ENCODE measurements around the gene EHBP1L1.

Gene EHBP1L1

DNA sequence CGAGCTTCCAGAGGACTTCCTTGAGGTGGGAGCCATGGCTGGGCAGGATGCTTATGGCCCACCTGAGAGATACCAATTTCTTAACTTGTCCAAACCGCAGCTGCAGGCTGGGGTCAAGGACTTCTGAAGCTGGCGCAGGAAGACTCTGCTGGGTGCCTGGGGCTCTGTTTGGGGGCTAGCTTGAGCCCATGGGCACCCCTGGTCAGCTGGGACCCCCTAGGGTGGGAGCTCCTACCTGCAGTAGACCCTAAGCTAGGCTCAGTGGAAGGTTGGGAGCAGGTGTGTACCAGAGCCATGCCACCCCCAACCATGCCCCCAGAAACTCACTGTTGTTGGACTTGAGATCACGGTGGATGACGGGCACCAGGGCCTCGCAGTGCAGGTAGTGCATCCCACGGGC is 36.8 kb downstream of the EHBP1L1 start:
- TF ChIP-seq ZNF70 (CRISPR knock-in tag; IDR thresholded peaks at IDR 0.05) (no peak), ZC3H10 (CRISPR knock-in tag; IDR thresholded peaks at IDR 0.05) (no peak), ZNF8 (CRISPR knock-in tag; IDR thresholded peaks at IDR 0.05) (no peak), TCF4 (CRISPR knock-in tag; IDR thresholded peaks at IDR 0.05; ENCODE audit: borderline replicate concordance) (no peak), ZFP3 (CRISPR knock-in tag; IDR thresholded peaks at IDR 0.05) (no peak)
- TF ChIP-seq, protein P1, sequence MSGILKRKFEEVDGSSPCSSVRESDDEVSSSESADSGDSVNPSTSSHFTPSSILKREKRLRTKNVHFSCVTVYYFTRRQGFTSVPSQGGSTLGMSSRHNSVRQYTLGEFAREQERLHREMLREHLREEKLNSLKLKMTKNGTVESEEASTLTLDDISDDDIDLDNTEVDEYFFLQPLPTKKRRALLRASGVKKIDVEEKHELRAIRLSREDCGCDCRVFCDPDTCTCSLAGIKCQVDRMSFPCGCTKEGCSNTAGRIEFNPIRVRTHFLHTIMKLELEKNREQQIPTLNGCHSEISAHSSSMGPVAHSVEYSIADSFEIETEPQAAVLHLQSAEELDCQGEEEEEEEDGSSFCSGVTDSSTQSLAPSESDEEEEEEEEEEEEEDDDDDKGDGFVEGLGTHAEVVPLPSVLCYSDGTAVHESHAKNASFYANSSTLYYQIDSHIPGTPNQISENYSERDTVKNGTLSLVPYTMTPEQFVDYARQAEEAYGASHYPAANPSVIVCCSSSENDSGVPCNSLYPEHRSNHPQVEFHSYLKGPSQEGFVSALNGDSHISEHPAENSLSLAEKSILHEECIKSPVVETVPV (CRISPR knock-in tag; IDR thresholded peaks at IDR 0.05) = no peak

DNA sequence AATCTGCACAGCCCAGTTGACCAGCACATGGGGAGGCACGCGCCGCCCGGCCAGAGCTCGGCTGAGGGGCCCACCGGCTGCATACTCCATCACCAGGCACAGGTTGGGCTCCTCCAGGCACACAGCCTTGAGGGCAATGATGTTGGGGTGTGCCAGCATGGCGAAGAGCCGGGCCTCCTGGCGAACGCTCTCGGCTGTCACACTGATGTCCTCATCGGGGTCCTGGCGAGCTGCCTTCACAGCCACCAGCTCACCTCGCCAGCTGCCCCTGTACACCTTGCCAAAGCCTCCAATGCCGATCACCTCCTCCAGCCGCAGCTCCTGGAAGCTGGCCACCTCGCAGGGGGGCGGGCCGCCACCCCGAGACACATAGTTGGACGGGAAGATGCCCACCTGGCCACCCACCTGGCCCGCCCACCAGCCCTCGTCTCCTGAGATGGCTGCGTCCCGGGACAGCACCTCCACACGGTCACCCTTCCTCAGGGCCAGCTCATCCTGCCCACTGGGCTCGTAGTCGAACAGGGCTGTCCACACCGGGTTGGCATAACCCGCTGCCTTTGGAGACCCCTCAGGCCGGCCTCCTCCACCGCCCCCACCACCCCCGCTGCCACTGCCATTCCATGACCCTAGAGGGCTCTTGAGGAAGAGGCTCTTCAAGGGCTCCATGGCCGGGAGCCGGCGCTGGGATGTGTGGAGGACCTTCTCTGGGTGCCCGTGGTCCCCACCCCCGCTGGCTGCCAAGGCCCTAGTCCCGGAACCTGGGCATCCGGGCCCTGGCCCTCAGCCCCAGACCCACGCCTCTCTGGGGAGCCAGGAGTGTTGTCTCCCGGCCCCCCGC is 37.5 kb downstream of the EHBP1L1 start:
- peak; percentile 0 for ATAC-seq
- TF ChIP-seq, protein P2, sequence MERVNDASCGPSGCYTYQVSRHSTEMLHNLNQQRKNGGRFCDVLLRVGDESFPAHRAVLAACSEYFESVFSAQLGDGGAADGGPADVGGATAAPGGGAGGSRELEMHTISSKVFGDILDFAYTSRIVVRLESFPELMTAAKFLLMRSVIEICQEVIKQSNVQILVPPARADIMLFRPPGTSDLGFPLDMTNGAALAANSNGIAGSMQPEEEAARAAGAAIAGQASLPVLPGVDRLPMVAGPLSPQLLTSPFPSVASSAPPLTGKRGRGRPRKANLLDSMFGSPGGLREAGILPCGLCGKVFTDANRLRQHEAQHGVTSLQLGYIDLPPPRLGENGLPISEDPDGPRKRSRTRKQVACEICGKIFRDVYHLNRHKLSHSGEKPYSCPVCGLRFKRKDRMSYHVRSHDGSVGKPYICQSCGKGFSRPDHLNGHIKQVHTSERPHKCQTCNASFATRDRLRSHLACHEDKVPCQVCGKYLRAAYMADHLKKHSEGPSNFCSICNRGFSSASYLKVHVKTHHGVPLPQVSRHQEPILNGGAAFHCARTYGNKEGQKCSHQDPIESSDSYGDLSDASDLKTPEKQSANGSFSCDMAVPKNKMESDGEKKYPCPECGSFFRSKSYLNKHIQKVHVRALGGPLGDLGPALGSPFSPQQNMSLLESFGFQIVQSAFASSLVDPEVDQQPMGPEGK (CRISPR knock-in tag; IDR thresholded peaks at IDR 0.05; ENCODE audit: borderline replicate concordance) = no peak
- TF ChIP-seq, protein P3, sequence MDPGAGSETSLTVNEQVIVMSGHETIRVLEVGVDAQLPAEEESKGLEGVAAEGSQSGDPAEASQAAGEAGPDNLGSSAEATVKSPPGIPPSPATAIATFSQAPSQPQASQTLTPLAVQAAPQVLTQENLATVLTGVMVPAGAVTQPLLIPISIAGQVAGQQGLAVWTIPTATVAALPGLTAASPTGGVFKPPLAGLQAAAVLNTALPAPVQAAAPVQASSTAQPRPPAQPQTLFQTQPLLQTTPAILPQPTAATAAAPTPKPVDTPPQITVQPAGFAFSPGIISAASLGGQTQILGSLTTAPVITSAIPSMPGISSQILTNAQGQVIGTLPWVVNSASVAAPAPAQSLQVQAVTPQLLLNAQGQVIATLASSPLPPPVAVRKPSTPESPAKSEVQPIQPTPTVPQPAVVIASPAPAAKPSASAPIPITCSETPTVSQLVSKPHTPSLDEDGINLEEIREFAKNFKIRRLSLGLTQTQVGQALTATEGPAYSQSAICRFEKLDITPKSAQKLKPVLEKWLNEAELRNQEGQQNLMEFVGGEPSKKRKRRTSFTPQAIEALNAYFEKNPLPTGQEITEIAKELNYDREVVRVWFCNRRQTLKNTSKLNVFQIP (CRISPR knock-in tag; IDR thresholded peaks at IDR 0.05; ENCODE audit: borderline replicate concordance, low read depth) = no peak

More for the DNA sequence above, 36.8 kb downstream of the EHBP1L1 start:
- ATAC-seq = no peak

DNA sequence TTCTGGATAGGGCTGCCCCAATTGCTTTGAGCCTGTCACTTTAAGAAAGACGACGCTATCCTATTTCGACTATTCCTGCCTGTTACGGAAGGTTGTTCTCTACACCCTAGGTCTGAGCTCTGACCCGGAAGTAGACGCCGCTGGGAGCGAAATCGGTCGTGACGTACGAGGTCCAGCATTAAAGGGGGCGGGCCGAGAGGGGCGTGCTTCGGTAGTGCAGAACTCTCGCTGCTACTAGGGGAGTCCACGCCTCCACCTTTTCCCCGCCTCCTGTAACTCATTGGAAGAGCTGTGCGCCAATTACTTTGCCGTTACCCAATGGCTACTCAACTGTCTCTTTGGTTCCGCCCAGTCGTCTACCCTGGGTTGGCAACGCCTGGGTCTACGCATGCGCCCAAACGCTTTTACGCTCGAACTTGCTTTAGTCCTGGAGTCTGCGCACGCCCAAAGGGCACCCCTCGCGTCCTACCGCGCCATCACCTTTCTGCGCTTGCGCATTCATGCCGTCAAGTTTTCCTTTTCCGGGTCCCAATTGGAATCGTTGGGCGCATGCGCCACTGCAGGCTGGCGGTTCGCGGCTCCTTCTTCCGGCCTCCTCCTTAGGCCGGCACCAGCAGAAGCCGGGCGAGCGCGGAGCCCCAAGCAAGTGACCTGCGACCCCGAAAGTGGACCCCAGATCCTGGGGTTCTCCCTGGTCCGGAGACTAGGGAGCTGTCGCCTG is 39.5 kb downstream of the EHBP1L1 start, which contains the start of gene PCNX3:
TSS of gene PCNX3 (plus strand) at position 548 of the 721 bp plus-strand sequence. CDS start 536 bp downstream, outside the sequence.
- TF ChIP-seq, protein P4, sequence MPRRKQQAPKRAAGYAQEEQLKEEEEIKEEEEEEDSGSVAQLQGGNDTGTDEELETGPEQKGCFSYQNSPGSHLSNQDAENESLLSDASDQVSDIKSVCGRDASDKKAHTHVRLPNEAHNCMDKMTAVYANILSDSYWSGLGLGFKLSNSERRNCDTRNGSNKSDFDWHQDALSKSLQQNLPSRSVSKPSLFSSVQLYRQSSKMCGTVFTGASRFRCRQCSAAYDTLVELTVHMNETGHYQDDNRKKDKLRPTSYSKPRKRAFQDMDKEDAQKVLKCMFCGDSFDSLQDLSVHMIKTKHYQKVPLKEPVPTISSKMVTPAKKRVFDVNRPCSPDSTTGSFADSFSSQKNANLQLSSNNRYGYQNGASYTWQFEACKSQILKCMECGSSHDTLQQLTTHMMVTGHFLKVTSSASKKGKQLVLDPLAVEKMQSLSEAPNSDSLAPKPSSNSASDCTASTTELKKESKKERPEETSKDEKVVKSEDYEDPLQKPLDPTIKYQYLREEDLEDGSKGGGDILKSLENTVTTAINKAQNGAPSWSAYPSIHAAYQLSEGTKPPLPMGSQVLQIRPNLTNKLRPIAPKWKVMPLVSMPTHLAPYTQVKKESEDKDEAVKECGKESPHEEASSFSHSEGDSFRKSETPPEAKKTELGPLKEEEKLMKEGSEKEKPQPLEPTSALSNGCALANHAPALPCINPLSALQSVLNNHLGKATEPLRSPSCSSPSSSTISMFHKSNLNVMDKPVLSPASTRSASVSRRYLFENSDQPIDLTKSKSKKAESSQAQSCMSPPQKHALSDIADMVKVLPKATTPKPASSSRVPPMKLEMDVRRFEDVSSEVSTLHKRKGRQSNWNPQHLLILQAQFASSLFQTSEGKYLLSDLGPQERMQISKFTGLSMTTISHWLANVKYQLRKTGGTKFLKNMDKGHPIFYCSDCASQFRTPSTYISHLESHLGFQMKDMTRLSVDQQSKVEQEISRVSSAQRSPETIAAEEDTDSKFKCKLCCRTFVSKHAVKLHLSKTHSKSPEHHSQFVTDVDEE (CRISPR knock-in tag; IDR thresholded peaks at IDR 0.05) = no peak
- TF ChIP-seq TOX (CRISPR knock-in tag; IDR thresholded peaks at IDR 0.05; ENCODE audit: borderline replicate concordance) (no peak), BACH2 (CRISPR knock-in tag; IDR thresholded peaks at IDR 0.05; ENCODE audit: borderline replicate concordance) (no peak), ZNF565 (CRISPR knock-in tag; conservative IDR thresholded peaks at IDR 0.05; ENCODE audit: low read depth) (no peak), ZFP30 (CRISPR knock-in tag; IDR thresholded peaks at IDR 0.05) (no peak), ARNTL (CRISPR knock-in tag; IDR thresholded peaks at IDR 0.05; ENCODE audit: borderline replicate concordance, low read depth) (no peak), CSDC2 (CRISPR knock-in tag; IDR thresholded peaks at IDR 0.05) (no peak), ZNF70 (CRISPR knock-in tag; IDR thresholded peaks at IDR 0.05) (no peak)
- peak; percentile 88 for ATAC-seq

DNA sequence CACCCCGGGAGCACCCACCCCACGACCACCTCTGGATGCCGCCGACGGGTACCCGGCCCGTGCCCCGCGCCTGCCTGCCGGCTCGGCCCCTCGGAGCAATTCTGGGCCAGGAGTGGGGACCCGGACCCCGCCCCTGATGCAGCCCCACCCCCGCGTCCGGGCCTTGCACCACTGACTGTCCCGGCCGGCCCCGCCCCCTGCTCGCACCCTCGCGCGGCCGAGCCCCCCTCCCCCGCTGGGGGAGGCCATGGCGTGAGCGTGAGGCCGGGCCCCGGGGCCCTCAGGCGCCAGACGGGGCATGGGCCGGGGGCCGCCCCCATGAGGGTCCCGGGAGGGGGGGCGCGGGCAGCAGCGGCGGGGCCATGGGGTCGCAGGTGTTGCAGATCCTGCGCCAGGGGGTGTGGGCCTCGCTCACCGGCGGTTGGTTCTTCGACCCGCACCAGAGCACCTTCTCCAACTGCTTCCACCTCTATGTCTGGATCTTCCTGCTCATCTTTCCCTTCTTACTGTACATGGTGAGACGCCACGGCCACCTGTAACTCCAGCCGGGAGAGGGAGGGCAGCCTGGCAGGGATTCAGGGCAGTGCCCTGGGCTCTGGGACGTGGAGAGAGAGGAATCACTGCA is 40.2 kb downstream of the EHBP1L1 start:
- TF ChIP-seq TOX (CRISPR knock-in tag; IDR thresholded peaks at IDR 0.05; ENCODE audit: borderline replicate concordance) (no peak), PPARA (CRISPR knock-in tag; IDR thresholded peaks at IDR 0.05; ENCODE audit: borderline replicate concordance) (no peak), ISL1 (CRISPR knock-in tag; IDR thresholded peaks at IDR 0.05) (no peak), ZFP3 (CRISPR knock-in tag; IDR thresholded peaks at IDR 0.05) (no peak)
- TF ChIP-seq, protein P3 (CRISPR knock-in tag; IDR thresholded peaks at IDR 0.05; ENCODE audit: borderline replicate concordance, low read depth) = no peak
- no peak for ATAC-seq
